HG02885 (cell line): ENCODE measurements around the gene HIVEP3.

Source experiments
- ATAC-seq: cut with Tn5 transposase; IDR thresholded peaks from one replicate; pipeline ENCODE4 v1.9.1; 2021; ENCODE audit warnings: mild to moderate bottlenecking; ENCODE audit not compliant: unreplicated experiment, poor library complexity

HIVEP3 gene

DNA sequence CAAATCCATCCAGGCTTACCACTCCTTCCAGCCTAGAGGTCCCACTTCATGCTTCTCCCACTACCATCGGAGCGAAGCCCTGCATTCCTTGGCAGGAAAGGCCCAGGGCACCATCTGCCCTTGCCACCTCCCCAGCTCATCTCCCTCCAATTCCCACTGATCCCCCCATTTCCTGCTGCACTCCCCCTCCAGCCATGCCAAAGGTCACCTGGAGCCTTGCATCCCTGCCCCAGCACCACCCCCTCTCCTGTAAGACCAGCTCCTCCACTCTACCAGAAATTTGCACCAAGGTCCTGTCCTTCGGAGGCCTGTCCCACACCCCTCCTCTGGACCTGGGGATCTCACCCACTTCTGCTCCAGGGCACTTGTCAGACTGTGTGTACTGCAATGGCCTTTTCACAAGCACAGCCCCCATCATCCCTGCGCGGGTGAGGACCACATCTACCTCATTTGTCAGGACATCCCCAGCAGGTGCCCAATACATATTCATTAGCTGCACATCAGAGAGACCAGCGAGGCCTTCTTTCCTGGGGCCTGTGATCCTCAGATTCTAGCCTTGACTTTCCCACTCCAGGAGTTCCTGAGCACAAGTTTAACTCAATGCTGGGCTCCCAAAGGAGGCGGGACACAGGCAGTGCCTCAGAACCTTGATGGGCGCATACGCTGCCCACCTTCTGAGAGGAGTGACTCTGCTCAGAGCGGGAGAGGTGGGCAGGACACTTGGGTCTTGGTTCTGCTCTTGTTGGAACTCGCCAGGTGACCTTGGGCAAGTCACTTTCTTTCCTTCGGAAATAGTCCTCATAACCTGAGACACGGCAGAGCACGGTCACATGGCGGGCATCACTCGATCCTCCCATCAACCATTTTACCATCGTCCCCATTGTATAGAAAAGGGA lies 384.3 kb downstream of the HIVEP3 start:
- ATAC-seq, result no peak

DNA sequence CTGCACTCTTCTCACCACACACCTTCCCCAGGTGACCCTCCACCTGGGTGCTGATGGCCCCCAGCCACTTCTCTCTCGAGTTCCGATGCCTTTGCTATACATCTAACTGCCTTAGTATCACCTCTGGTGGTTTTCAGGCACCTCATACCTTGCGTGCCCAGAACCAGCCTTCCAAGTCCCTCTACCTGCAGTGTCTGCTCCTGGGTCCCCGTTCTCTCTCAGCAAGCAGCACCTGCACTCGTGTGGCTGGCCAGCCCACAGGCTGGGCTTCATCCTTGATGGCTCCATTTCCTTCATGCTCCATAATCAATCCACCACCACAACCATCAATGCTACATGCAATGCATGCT lies 385.0 kb downstream of the HIVEP3 start:
- no peak for ATAC-seq

DNA sequence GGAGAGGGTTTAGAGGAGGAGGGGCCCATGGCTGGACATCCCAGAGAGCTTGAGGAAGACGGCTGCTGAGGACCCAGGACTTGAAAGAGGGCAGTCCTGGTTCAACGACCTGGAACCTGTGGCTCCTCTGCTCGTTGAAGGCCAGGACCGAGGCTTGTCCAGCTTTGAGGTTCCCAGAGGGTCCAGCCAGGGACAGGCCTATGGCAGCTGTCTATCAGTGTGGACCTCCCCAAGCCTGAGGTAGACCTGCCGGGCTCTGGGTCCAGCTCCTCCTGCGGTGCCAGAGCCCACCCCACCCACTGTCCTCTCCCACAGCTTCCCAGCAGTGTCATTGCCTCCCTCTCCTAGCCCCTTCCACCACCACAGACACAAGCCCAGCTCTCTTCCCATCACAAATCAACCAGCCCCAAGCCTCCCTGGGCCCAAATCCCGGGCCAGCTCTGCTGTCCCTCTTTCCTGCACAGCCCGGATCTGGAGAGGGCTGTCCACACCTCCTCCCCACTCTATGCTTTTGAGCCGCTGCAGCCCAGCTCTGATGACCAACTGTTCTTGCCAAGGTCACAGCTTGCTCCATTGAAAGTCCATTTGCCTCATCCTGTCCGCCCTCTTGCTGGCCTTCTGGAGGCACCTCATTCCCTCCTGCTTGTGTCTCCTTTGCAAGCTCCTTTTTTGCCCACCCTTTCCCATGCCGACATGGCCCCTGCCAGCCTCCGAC lies 385.5 kb downstream of the HIVEP3 start:
- ATAC-seq, result no peak

DNA sequence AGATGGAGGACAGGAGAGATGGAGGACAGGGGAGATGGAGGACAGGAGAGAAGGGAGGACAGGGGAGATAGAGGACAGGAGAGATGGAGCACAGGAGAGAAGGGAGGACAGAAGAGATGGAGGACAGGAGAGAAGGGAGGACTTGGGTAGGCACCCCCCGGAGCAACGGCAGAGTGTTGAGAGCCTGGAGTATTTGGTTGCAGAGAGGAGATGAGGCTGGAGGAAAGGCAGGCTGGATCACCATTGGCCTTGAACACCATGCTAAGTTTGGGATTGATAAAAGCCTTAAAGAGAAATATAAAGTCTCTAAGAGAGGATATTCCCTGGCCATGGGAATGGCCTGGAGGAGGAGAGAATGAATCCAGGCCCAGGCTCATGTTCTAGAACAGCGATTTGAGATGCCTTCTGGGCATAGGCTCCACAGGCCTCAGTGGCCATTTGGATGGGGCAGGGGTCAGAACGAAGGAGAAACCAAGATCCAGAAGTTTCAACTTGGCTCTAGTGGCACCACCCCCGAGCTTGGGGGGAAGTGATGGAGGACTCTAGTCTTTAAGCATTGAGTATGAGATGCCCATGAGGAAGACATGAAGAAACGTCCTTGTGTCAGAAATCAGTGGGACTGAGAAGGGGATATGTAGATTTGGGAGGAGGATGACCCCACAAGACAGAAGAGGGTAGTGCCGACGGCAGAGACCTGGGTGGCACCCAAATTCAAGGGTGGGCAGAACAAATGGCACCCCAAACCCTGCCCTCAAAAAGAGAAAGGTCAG lies 386.3 kb downstream of the HIVEP3 start:
- no peak for ATAC-seq

DNA sequence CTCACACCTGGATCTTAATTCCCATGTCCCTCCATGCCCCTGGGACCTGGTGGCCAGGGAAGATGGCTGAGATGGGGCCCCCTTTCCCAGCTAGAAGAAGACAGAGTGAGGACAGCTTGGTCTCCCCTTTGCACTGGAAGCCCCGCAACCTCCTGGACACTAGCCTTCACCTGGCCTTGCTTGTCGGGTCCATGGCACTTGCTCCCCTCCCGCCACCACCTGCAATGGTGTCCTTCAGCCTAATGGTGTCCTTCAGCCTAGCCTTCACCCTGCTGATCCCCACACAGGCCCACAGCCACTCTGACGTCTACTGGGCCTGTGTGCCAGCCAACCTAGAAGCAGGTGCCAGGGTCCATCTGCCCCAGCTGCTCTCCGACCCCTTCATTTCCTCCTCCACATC lies 388.3 kb downstream of the HIVEP3 start:
- no peak for ATAC-seq

DNA sequence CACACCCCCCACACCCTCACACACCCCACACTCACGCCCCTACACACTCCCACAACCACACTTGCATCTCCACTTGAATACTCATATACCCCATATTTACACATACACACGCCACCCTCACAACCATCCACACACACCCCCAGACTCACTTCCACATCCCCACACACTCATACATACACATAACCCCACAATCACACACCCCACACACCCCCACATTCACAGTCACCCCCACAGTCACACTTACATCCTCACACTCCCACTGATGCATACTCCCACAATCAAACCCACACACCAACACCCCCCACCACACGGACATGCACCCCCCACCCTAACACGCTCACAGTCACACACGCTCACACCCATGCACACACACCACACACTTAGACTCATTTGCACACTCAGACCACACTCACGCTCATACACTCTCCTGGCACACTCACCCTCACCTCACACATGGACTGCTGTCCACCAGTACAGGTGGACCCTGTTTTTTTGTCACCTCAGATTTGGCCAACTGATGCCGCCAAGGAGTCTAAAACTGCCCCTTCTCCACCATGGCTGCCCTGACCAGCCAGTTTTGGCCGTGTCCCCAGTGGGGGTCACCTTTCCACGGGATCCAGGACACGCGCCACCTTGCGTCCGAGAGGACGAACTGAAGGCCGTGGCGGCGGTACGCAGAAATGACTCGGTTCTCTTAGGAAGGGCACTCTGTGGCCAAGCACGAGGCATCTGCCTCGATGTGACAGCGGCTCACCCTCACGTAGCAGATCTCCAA lies 388.9 kb downstream of the HIVEP3 start:
- no peak for ATAC-seq

DNA sequence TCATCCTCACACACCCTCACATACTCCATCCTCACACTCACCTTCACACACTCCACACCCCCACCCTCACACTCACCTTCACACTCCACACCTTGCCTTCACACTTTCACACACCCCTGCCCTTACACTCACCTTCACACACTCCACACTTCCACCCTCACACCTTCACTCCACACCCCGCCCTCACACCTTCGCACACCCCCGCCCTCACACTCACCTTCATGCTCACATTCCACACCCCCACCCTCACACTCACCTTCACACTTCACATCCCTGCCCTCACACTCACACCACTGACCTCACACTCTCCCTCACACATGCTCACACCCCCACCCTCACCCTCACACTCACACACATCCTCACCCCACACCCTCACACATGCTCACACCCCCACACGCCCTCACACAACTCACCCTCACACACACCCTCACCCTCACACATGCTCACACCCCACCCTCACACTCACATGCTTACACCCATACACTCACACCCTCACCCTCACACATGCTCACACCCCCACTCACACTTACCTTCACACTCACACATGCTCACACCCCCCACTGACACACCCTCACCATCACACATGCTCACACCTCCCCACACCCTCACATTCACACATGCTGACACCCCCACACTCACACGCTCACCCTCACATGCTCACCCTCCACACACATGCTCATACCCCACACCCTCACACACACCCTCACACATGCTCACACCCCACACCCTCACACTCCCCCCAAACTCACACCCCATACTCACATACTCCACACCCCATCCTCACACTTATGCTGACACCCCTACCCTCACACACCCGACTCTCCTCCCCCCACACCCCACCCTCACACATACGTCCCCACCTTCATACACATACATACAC lies 389.8 kb downstream of the HIVEP3 start:
- no peak for ATAC-seq

DNA sequence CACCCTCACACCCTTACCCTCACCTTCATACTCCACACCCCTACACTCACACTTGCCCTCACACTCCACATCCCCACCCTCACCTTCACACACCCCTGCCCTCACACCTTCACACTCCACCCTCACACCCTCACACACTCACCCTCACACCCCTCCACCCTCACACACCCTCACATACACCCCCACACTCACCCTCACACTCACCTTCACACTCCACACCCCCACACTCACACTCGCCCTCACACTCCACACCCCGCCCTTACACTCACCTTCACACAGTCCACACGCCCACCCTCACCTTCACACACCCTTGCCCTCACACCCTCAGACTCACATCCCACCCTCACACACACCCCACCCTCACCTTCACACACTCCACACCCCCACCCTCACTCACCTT lies 390.6 kb downstream of the HIVEP3 start:
- no peak for ATAC-seq

DNA sequence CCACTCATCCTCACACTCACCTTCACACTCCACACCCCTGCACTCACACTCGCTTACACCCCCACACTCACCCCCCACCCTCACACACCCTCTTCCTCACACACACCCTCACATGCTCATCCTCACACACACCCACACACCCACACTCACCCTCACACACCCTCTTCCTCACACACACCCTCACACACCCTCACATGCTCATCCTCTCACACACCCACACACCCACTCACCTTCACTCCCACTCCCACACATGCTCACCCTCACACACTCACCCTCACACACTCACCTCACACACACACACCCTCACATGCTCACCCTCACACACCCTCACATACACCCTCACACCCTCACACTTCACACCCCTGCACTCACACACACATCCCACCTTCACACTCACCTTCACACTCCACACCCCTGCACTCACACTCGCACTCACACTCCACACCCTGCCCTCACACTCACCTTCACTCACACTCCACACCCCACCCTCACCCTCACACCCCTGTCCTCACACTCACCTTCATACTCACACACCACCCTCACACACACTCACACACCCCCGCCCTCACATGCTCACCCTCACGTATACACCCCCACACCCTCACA lies 391.7 kb downstream of the HIVEP3 start:
- ATAC-seq, result no peak

DNA sequence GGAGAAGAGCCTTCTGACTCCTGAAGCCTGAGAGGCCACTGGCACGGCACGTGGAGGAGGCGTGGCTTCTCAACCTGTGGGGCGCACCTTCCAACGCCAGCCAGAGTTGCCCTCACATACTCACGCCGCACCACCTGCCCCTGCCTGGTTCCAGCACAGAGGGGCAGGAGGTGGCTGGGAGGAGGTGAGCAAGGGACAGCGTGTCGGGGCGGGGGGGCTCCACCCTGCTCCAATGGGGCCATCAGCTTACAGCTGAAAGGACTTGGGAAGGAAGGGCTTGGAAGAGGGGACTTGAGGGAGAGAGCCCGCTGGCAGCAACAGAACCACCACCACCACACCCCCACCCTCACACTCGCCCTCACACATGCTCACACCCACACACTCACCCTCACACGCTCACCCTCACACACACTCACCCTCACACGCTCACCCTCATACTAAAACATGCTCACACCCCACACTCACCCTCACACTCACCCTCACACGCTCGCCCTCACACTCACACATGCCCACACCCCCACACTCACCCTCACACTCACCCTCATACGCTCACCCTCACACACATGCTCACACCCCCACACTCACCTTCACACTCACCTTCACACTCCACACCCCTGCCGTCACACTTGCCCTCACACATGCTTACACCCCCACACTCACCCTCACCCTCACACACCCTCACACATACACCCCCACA lies 392.7 kb downstream of the HIVEP3 start:
- no peak for ATAC-seq

DNA sequence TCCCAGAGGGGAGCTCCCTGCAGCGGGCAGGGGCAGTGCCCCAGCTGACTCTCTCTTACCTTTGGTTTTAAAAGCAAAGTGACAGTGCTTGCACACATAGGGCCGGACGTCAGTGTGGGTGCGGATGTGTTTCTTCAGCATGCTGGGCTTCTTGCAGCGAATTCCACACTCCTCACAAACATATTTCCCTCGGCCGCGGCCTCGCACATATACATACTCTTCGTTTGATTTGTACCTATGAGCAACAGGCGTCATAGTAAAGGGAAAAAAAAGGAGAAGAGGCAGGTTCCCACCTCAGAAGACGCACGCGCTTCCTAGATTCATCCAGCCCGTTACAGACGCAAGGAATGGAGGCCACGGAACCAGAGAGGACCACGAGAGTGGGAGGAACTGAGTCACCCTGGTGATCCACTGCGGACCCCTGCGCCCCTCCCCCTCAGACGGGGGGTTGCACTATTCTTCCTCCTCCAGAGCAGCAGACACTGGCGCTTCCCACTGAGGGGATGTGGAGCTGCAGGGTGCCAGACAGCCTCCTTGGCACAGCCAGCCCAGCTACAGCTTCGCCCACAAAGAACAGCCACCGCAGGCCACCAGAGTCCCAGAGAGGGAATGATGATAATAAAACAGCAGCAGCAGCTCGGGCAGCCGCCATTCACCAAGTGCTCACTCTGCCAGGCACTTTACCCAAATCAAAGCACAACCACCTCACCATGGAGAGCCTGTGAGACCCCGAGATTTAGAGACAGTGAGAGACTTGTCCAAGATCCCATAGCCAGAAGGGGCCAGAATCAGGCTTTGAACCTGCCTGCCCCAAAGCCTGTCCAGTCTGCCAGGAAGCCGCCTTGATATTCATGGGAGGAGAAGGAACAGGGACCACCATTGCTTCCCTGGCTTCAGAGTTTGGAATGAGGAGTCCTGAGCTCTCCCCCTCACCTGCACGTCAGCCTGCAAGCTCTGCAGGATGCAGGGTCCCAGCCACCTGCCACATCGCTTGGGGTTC lies 393.7 kb downstream of the HIVEP3 start:
- no peak for ATAC-seq

DNA sequence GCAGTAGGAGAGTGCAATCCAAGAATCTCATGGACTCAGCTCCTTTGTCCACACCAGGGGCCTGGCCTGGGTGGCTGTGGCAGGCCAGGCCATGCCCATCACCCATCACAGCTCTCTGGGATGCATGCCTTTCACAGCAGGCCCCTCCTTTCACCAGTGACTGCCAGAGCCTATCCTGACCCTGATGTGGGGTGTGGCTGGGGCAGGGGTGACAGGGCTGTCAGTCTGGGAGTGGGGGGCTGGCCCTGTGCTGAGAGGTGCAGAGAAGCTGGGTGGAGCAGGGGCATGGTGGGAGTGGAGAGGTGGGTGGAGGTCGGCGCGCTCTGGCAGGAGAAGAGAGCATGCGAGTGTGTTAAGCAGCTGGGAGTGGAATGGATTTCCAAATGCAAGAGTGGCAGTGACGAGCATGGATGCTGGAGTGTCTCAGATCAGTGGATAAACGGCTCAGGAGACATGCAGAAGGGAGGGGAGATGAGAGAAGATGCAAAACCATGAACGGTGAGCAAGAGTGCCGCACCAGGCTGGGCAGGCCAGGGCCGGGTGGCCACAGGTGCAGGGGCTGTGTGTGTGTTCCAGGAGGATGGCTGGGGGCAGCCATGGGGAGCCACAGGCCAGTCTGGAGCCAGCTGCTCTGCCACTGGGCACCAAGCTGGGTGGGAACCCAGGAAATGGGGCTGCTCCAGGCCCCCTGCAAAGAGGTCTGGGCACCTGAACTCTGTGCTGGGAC lies 394.6 kb downstream of the HIVEP3 start:
- ATAC-seq, result no peak

DNA sequence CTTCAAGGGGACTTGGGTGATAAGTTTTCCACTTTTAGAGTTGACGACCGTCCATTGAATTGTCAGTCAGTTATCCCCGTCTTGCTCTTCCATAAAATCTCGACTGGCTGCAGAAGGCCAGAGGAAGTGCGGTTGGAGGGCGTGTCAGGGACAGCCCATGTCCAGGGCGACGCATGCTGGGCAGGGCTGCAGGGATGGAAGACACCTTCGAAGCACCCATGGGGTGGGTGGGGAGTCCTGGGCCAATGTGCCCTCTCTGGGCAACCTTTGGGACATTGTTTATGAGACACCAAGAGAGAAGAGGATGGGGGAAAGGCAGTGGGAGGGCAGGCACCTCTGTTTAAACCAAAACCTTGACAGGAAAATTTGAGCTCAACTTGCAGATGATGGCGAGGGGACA lies 395.7 kb downstream of the HIVEP3 start:
- no peak for ATAC-seq

DNA sequence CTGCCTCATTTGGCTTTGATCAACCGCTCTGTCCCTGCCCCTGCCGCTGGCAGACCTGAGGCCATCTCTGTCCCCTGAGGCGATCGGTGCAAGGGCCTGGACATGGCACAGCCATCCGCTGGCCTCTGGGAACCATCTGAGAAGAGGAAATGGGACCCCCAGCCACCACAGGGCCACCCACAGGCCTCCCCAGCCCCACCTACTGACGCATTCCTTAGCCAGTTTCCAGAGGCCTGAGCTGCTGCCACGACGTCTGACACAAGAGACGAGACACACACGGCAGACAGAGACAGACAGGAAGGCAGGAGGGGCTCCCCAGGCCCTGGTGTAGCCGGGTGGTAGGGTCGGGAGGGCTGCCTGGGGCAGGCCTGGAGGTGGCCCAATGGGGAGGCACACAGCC lies 397.0 kb downstream of the HIVEP3 start:
- no peak for ATAC-seq

DNA sequence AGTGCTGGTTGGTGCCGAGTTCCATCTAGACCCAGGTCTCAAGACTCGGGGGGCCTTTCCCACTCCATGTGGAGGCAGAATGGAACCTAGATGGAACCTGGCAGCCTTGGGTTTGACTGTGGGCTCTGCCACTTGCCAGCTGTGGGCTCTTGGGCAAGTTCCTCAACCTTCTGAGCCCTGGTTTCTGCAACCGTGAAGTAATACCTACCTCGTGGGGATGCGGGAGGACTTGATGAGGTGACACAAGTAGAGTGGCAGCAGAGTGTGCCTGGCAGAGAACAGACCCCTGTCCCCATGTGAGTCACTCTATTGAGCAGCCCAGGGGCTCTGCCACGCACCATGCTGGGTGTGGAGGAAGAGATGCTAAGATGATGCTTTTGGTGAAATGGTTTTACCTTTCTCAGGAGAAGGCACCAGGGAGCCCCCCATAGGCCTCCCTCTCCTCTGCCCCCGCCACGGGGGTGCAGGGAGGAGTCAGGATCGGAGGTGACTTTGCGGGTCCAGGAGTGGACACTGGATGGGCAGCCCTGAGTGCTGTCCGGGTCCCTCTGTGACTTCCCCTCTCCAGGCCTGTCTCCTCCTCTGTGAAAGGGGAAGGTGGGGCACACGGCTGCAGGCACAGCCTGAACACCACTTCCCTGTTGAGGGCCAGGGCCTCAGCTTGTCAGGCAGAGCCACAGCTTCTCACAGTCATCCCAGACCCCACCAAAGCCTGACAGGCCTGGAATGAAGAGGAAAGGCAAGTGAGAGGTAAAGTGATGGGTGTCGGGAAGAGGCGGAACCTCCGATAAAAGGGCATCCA lies 397.6 kb downstream of the HIVEP3 start:
- no peak for ATAC-seq

DNA sequence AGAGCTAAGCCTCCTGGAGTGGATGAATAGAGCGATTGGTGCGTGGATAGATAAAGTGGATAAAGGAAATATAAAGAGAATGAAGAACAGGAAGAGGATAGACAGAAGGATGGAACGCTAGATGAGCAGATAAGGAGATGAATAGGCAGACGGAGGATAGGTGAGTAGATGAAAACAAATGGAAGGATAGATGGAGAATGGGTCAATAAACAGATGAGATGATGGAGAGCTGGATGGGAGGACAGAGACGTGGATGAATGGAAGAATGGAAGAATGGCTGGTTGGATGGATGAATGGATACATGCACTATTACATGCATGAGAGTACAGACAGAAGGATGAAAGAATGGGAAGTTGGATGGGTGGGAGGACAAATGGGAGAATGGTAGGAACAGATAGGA lies 399.1 kb downstream of the HIVEP3 start:
- no peak for ATAC-seq
